Progenitor cell of endocrine pancreas (in vitro differentiated cells): Measurements from ENCODE around the gene USF2. TPM values are rescaled to one million over a fixed set of nuclear protein-coding genes. Genes with fewer than 3 reads are reported as not detected.

Experiments
- DNase-seq: peaks from one replicate; pipeline ENCODE4 v3.0.0; 2021; ENCODE audit warnings: low spot score; ENCODE audit not compliant: unreplicated experiment
- H3K27ac Mint-ChIP-seq: 2 replicates; pipeline ENCODE4 v1.8.0; 2021; ENCODE audit warnings: mild to moderate bottlenecking, moderate library complexity, mixed read lengths
- H3K27me3 Mint-ChIP-seq: 2 replicates; pipeline ENCODE4 v1.8.0; 2021; ENCODE audit warnings: mixed read lengths
- H3K36me3 Mint-ChIP-seq: 2 replicates; pipeline ENCODE4 v1.8.0; 2022; ENCODE audit warnings: mixed read lengths; ENCODE audit not compliant: insufficient read depth
- H3K4me1 Mint-ChIP-seq: 2 replicates; pipeline ENCODE4 v1.8.0; 2021; ENCODE audit warnings: low read depth, mixed read lengths
- H3K4me3 Mint-ChIP-seq: 2 replicates; pipeline ENCODE4 v1.8.0; 2021; ENCODE audit warnings: low read depth, mild to moderate bottlenecking, moderate library complexity, mixed read lengths
- H3K9me3 Mint-ChIP-seq: 2 replicates; pipeline ENCODE4 v1.8.0; 2021; ENCODE audit warnings: low read depth, mixed read lengths
- CTCF ChIP-seq: fragments of 200-600 bp; sonication (generic); IDR thresholded peaks from one replicate; pipeline ENCODE4 v1.5.0; 2021; ENCODE audit warnings: antibody characterized with exemption, mild to moderate bottlenecking; ENCODE audit not compliant: unreplicated experiment
- total RNA-seq: library from RNA; stranded (reverse); gene quantifications from 2 replicates; pipeline ENCODE4 v1.2.1, GENCODE V29; 2021

Gene USF2
- total RNA-seq, 1 donor from 2014 or later, result 126 TPM

- Mint-ChIP-seq H3K27me3 (no peaks in the 10 kb centered on the region), H3K4me3 (no peak overlapping the region), H3K9me3 (no peaks in the 10 kb centered on the region), H3K4me1 (peaks cover 6% of the 10 kb centered on the region), H3K36me3 (no peaks in the 10 kb centered on the region), H3K27ac (no peak overlapping the region)
- no peak for TF ChIP-seq CTCF
- no peak for DNase-seq
Observed at GRCh38 chr19:35317464-35318043, 48.8 kb downstream of the USF2 start.

GRCh38 chr19:35318679-35319448 is 50.1 kb downstream of the USF2 start:
- Mint-ChIP-seq H3K36me3 (no peaks in the 10 kb centered on the region), H3K4me3 (no peak overlapping the region), H3K9me3 (no peaks in the 10 kb centered on the region), H3K27me3 (no peaks in the 10 kb centered on the region), H3K27ac (no peak overlapping the region), H3K4me1 (peaks cover 6% of the 10 kb centered on the region)
- TF ChIP-seq CTCF, result no peak
- DNase-seq, result no peak

- Mint-ChIP-seq H3K4me3 (no peak overlapping the region), H3K27me3 (no peaks in the 10 kb centered on the region), H3K9me3 (no peaks in the 10 kb centered on the region), H3K27ac (no peak overlapping the region), H3K4me1 (peaks cover 6% of the 10 kb centered on the region), H3K36me3 (no peaks in the 10 kb centered on the region)
- no peak for DNase-seq
- no peak for TF ChIP-seq CTCF
Observed at GRCh38 chr19:35320065-35320713, 51.4 kb downstream of the USF2 start.

- Mint-ChIP-seq H3K9me3 (no peaks in the 10 kb centered on the region), H3K4me3 (no peak overlapping the region), H3K4me1 (peaks cover 6% of the 10 kb centered on the region), H3K27me3 (peaks cover 4% of the 10 kb centered on the region), H3K27ac (no peak overlapping the region), H3K36me3 (no peaks in the 10 kb centered on the region)
- TF ChIP-seq CTCF, result no peak
- no peak for DNase-seq
Observed at GRCh38 chr19:35321291-35321690, 52.5 kb downstream of the USF2 start.

- H3K27ac Mint-ChIP-seq, result no peak overlapping the region
- peaks cover 3% of the 10 kb centered on the region for H3K4me1 Mint-ChIP-seq
- no peak for TF ChIP-seq CTCF
- H3K9me3 Mint-ChIP-seq, result no peaks in the 10 kb centered on the region
- no peaks in the 10 kb centered on the region for H3K36me3 Mint-ChIP-seq
- no peak for DNase-seq
- peaks cover 4% of the 10 kb centered on the region for H3K27me3 Mint-ChIP-seq
- no peak overlapping the region for H3K4me3 Mint-ChIP-seq
Observed at GRCh38 chr19:35322014-35322413, 53.3 kb downstream of the USF2 start.
